ENCODE data around the gene SNX6. TPM values are rescaled to one million over a fixed set of nuclear protein-coding genes. Genes with fewer than 3 reads are reported as not detected.

The SNX6 gene
- total and polyA plus RNA-seq, 9 of the 15 experiments (the other 6 are each of a cell fraction or from before 2014, with no cell fraction given), result 34.6 to 111 (median 57.5) TPM

- TF ChIP-seq ZBTB8A (IDR thresholded peaks at IDR 0.05; ENCODE audit: partially characterized antibody), result no peak
- TF ChIP-seq TCF7 (IDR thresholded peaks at IDR 0.05; ENCODE audit: borderline replicate concordance), result no peak
- TF ChIP-seq HNRNPUL1 (IDR thresholded peaks at IDR 0.05; ENCODE audit: low read length), result no peak
- TF ChIP-seq ZNF263 (CRISPR knock-in tag; IDR thresholded peaks at IDR 0.05; ENCODE audit: borderline replicate concordance), result peak; percentile 34; the same call in 1 of the 2 replicates
- TF ChIP-seq TSHZ1 (CRISPR knock-in tag; IDR thresholded peaks at IDR 0.05), result no peak
- TF ChIP-seq RBM25 (IDR thresholded peaks at IDR 0.05; ENCODE audit: low read depth, low read length, severe bottlenecking), result no peak
- TF ChIP-seq HNRNPH1 (optimal IDR thresholded peaks at IDR 0.05; ENCODE audit: low read depth, low read length), result no peak
- TF ChIP-seq ILF3 (IDR thresholded peaks at IDR 0.05; ENCODE audit: borderline replicate concordance), result no peak
- no peak for TF ChIP-seq XRCC3 (IDR thresholded peaks at IDR 0.05)
- TF ChIP-seq GTF2F1 (IDR thresholded peaks at IDR 0.05; ENCODE audit: low read depth, low read length), result no peak
- peak; percentile 75 for TF ChIP-seq CREB1 (IDR thresholded peaks at IDR 0.05)
- peak; percentile 80 for TF ChIP-seq CREB1 (CRISPR knock-in tag; IDR thresholded peaks at IDR 0.05)
- TF ChIP-seq NKRF (IDR thresholded peaks at IDR 0.05; ENCODE audit: borderline replicate concordance), result peak; percentile 48; the same call in 1 of the 2 replicates
- no peak for TF ChIP-seq JUNB (CRISPR knock-in tag; conservative IDR thresholded peaks at IDR 0.05)
- TF ChIP-seq MTA1 (IDR thresholded peaks at IDR 0.05; ENCODE audit: borderline replicate concordance), result no peak
- no peak for TF ChIP-seq BRF2 (IDR thresholded peaks at IDR 0.05; ENCODE audit: borderline replicate concordance, insufficient read depth, insufficient read length)
- TF ChIP-seq L3MBTL2 (IDR thresholded peaks at IDR 0.05), result peak; percentile 57; the same call in 1 of the 2 replicates
- peak; percentile 89 for TF ChIP-seq ADNP (tag; IDR thresholded peaks at IDR 0.05)
- TF ChIP-seq GTF2B (IDR thresholded peaks at IDR 0.05; ENCODE audit: extremely low read depth, insufficient read length), result no peak
- TF ChIP-seq STAT5A (IDR thresholded peaks at IDR 0.05; ENCODE audit: borderline replicate concordance, low read length), result no peak
- TF ChIP-seq ZNF696 (CRISPR knock-in tag; conservative IDR thresholded peaks at IDR 0.05), result no peak
- TF ChIP-seq MIER1 (IDR thresholded peaks at IDR 0.05; ENCODE audit: low read depth), result no peak
These were observed 90.4 kb downstream of the SNX6 start, which contains the start of gene EAPP (continued) for GRCh38 chr14:34539407-34540180.

Data from K562 (cell line).